GM21723 (cell line): ENCODE results near the gene SNW1.
"Not testable (repeated sequence)": the region's sequence is repeated elsewhere in the genome, so short reads cannot be mapped to it uniquely, and the experiment has no call there.

ENCODE experiments used
- ATAC-seq: cut with Tn5 transposase; IDR thresholded peaks from one replicate; pipeline ENCODE4 v1.9.1; 2021; ENCODE audit warnings: mild to moderate bottlenecking, moderate library complexity; ENCODE audit not compliant: unreplicated experiment

Gene SNW1

GRCh38 chr14:77760381-77761204 lies at the start of gene SNW1:
Gene SNW1, minus strand, starts transcription at chr14:77761156. Its CDS starts 29 bp downstream, at chr14:77761127.
- ATAC-seq, result peak; percentile 93

GRCh38 chr14:77809011-77809410 lies 48.1 kb upstream of the SNW1 start:
- ATAC-seq, result no peak

DNA sequence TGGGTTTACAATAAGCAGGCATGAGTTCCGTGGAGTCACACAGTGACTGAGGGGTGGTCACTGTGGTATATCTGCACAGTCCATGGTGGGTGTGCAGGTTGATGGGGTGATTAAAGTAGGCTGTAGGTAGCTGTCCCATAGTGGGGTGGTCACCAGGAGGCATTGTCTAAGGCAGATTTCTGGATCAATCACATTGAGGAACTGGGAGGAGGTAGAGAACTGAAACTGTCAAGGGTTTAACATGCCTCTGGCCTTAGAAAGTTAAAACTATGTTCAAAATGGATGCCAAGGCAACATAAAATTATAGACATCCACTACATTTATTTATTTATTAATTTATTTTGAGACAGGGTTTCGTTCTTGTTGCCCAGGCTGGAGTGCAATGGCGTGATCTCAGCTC lies 47.3 kb upstream of the SNW1 start:
- ATAC-seq, result no peak

- no peak for ATAC-seq
Observed at GRCh38 chr14:77805706-77806105, 44.8 kb upstream of the SNW1 start.

DNA sequence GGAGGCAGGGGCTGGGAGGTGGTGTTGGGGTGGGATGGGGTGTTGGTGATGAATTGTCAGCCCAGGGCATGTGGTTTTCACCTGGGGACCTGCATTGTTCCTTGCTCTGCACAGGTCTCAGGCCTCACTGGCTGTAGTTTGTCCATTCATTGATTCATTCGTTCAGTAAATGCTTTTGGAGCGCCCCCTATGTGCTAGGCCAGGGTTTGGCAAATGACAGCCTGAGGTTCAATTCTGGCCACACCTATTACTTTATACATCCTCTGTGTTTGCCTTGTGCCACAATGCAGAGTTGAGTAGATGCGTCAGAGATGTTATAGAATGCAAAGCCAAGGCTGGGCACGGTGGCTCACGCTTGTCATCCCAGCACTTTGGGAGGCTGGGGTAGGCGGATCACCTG lies 43.6 kb upstream of the SNW1 start:
- no peak for ATAC-seq

- ATAC-seq, result no peak
Observed at GRCh38 chr14:77800814-77801213, 39.9 kb upstream of the SNW1 start.

DNA sequence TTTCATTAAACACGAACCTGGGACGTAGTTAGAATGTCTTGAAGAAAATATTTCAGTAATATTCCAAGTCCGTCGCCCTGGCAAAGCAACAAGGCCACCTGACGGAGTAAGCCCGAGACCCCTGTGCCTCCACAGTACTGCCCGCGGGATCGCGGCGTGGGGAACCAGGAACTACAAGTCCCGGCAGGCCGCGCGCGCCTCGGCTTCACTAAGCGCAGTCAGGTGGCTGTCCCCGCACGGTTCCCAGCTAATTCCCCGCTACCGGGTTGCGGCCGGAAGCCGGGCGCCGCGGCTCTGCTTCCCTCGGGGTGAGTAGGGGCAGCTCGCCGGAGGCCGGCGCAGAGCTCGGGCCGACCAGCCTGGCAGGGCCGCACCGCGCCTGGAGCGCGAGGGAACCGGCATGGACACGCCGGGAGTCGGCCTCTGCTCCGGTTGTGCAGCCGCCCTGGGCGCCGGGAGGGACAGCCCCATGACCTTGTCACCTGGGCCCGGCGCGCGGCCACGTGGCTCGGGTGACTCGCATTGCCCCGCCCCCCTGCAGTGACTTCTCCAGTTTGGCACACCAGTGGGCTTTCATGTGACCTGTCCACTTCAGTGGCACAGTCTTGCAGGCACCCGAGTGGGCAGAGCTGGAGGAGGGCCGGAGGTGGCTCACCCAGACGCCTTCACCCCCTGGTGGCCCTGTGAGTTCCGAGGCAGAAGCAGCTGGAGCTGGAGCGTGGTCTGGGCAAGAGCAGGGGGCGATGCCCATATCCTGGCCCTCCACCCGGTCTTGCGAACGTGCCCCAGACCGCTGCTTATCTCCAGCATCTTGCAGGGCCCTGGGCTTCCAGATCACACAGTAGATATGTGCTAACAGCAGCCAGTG lies 39.1 kb upstream of the SNW1 start, which contains the start of gene ADCK1:
ADCK1 (plus strand) TSS at position 247 of the 868 bp plus-strand sequence. CDS start 18,870 bp downstream, outside the sequence.
- ATAC-seq, result peak; percentile 94

- ATAC-seq, result not testable (repeated sequence)
Observed at GRCh38 chr14:77799456-77799855, 38.5 kb upstream of the SNW1 start.

DNA sequence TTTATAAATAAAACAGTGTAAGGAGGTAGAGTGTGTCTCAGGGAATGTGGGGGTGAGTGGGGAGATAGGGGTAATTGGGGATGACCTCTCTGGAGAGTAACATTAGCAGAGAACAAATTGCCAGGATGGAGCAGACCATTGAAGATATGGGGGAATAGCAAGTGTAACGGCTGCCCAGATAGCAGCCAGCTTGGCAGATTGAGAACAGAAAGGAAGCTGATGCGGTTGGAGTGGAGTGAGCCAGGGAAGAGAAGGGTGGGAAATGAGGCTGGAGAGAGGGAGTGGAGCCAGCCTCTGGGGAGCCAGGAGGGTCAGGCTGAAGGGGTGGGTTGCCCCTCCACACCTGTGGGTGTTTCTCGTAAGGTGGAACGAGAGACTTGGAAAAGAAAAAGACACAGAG lies 33.4 kb upstream of the SNW1 start:
- ATAC-seq, result no peak

GRCh38 chr14:77793255-77793654 lies 32.3 kb upstream of the SNW1 start:
- not testable (repeated sequence) for ATAC-seq

DNA sequence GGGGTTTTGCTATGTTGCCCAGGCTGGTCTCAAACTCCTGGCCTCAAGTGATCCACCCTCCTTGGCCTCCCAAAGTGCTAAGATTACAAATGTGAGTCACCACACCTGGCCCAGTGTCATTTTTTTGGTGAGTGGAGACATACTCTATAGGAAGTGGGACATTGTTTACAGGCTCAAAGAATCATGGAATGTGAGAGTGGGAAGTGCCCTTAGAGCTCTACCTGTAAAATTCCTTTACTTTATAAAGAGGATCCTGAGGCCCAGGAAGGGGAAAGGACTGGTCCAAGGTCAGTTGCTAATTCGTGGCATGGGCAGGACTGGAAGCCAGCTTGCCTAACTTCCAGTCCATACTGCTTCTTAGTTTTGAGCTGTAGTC lies 30.3 kb upstream of the SNW1 start:
- no peak for ATAC-seq

DNA sequence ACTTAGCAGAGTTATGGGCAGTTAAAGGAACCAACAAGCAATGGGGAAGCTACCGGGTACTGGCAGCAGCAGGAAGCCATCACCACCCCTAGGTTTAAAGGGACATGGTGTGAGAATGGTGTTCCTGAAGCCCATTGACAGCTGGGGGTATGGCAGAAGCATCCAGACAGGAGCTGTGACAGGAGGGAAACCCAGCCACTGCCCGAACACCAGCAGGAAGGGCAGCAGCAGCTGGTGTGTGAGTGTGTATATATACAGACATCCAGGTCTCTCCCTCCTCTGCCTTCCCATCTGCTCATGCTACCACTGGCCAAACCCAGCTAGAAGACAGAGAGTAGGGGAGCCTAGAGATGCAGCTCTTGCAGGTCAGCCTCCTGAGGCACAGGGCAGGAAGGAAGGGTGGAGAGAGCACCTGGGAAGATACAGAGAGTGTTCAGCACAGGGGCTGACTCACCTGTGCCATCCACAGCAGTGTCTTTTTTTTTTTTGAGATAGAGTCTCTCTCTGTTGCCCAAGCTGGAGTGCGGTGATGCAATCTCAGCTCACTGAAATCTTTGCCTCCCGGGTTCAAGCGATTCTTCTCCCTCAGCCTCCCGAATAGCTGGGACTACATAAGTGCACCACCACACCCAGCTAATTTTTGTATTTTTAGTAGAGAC lies 29.7 kb upstream of the SNW1 start:
- ATAC-seq, result no peak

DNA sequence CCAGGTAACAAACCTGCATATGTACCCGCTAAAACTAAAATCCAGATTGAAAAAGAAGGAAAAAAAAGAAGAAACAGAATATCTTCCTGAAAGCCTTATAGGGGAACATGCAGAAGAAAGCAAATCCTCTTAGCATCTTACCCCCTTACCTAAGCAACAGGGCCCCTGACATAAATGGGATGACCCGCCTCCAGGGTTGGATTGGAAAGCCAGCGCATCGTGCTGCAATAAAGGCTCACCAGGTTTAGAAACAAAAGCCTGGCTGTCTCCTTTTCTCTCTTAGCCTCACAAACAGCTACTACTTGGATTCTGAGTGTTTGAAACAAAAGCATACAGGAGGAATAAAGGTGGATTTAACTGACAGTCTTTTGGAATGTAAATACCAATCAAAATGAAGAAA lies 25.2 kb upstream of the SNW1 start:
- no peak for ATAC-seq

DNA sequence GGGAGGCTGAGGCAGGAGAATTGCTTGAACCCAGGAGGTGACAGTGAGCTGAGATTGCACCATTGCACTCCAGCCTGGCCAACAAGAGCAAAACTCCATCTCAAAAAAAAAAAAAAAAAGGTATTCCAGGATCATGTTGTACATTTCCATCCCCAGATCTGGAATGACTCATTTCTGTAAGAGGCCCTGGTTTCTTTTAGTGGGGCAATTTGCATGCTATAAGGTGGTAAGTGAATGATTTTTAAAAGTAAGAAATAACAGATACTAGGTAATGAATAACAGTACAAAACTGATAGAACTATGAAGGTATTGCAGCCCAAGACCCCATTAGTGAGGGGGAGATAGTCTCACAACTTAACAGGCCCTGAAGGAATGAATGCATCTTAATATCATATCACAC lies 21.2 kb upstream of the SNW1 start:
- ATAC-seq, result peak; percentile 59

GRCh38 chr14:77773966-77774365 lies 13.0 kb upstream of the SNW1 start:
- not testable (repeated sequence) for ATAC-seq

DNA sequence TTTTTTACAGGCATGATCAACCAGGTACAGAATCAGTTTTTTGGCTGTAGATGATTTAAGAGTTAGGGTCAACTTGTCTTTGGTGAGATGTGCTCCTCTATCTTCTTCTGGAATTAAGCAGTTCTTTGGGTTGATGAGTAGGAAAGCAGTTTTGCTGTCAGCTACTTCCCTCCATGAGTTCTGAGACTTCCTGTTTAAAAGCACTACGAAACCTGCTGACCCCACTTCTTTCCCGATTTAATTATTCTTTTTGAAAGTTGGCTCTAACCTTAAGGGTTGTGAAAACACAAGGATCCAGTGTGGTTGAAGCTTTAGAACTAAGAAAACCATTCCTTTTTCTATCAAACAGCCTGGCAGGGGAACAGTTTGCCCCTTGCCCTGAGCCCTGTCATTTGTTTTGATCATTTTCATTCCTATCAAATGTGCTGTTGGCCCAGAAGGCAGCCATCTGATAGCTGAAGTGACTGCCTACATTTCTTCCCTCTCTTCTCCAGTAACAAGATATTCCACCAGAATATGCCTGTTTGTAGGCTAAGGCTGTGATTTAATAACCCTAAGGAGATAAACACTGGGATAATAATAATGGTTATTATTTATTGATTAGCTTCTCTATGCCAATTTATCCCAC lies 7.6 kb upstream of the SNW1 start:
- ATAC-seq, result not testable (repeated sequence)

DNA sequence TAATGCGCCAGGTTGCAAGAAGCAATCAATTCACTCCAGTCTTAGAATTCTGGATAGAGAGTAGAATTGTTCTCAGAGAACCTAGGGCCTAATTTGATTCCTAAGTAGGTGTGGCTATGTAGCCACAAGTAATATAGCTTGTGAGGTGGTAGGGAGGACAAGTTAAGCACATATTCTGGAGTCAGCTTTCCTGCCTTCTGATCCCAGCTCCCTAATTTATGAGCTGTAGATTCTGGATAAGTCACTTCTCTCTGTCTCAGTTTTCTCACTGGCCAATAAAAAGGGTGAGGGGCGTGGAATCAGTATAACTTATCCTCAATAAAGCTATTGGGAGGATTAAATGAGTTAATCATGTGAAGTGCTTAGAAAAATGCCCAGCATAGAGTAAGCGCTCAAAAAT lies 3.0 kb upstream of the SNW1 start:
- ATAC-seq, result no peak

DNA sequence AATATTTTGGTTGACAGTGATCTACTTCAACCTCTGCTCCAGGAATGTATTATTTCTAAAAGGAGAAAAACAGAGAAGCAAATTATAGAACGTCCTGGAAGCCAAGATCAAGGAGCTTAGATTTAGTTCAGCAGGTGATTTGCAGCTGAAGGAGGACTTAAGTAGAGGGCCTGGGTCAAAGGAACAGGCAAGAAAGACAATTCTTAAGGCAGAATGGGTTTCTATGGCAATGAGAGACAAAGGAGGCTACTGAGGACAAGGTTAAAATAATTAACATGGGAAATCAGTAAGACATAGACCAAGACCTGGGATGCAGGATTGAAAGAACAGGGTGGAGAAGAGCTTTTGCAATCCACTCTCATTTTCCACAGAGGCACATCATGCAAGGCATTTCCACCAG lies 2.4 kb upstream of the SNW1 start:
- ATAC-seq, result no peak

GRCh38 chr14:77761205-77761931 lies 412 bp upstream of the SNW1 start:
- ATAC-seq, result peak; percentile 34
